Cerebellar nuclear complex (tissue), 1 donor: Measurements from ENCODE around the gene TCEAL5.
"Not testable (repeated sequence)": the region's sequence is repeated elsewhere in the genome, so short reads cannot be mapped to it uniquely, and the experiment has no call there.

Experiments
- DNase-seq, 2 experiments: peaks; one replicate each; lab custom pipeline; 2025; lab: John Stamatoyannopoulos, UW

Gene TCEAL5

GRCh38 chrX:103276581-103277002 lies at the start of gene TCEAL5:
Gene TCEAL5 (minus strand): TSS chrX:103276750. CDS start chrX:103274563, 2,187 bp downstream.
- DNase-seq = peak; percentile 34 to 42

GRCh38 chrX:103311399-103311780 lies 34.8 kb upstream of the TCEAL5 start:
- no peak for DNase-seq

GRCh38 chrX:103310555-103311398 lies 34.2 kb upstream of the TCEAL5 start, which contains the start of gene BEX2:
Gene BEX2 (minus strand): TSS chrX:103310990. CDS start chrX:103309976, 1,014 bp downstream.
- DNase-seq = peak; percentile 3 to 20

DNA sequence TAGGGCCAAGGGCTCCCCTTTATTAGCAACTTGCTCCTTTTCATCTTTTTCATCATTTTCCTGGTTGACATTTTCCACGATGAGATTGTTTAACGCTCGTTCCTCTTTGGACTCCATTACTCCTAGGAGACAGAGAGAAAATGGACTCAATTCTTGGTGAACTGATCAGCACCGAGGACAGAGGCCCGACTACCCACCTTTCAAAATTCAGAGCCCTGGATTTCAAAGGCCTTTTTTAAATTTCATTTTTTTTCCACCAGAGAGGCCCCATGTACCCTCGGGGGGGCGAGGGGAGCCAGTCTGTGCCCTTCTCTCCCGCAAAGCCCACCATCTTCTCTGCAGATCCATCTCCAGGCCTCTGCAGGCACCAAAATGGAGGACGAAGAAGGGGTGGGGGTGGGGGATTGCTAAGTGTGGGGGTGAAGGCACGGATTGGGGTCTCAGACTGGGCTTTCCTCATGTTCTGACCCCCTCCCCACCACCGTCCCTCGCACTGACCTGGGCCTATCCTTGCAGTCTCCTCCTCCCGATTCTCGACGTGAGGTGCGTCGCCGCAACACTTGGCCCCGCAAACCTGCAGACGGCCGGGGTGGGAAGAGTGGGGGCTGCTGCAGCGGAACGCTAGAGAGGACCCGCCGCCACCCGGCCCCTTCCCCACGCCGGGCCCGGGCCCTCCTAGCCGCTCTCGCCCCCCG lies 33.5 kb upstream of the TCEAL5 start:
- DNase-seq = no peak

GRCh38 chrX:103305666-103306065 lies 29.1 kb upstream of the TCEAL5 start:
- not testable (repeated sequence) for DNase-seq

GRCh38 chrX:103304705-103305104 lies 28.2 kb upstream of the TCEAL5 start:
- no peak for DNase-seq

GRCh38 chrX:103293118-103293517 lies 16.6 kb upstream of the TCEAL5 start:
- DNase-seq = no peak

DNA sequence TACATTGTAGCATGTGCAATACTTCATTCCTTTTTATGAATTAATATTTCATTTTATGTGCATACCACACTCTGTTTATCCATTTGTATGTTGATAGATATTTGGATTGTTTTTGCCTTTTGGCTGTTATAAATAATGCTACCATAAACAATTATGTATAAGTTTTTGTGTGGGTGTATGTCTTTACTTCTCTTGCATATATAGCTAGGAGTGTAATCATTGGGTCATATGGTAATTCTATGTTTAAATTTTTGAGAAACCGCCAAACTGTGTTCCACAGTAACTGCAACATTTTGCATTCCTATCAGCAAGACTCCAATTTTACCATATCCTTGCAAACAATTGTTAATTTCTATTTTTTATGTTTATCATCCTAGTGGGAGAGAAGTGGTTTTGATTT lies 3.1 kb upstream of the TCEAL5 start:
- no peak for DNase-seq

DNA sequence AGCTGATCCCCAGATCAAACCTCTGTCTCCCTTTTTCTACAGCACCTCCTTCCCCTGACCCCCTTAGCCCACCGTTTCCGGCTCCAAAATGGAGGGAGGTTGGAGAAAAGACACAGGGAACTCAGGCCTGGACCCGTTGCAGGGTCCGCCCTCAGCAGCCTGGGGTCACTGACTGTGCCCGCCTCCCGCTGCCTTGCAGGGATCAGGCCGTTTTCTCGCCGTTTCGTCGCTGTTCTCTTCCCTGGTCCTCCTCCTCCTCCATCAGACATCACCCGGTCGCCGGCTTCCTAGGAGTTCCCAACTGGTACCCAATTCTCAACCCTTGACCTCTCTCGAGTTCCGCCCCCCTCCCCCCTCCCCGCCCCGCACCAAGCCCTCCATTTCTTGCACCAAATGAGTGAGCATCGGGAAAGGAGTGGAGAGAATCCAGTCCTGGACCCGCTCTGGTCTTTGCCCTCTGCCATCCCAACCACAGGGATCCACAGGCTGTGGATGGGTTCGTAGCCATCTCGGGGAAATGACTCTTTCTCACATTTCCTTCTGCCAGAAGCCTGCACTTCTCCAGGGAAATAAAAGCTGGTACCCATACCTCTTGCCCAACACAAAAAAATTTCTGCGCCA lies 493 bp downstream of the TCEAL5 start:
- DNase-seq = no peak

DNA sequence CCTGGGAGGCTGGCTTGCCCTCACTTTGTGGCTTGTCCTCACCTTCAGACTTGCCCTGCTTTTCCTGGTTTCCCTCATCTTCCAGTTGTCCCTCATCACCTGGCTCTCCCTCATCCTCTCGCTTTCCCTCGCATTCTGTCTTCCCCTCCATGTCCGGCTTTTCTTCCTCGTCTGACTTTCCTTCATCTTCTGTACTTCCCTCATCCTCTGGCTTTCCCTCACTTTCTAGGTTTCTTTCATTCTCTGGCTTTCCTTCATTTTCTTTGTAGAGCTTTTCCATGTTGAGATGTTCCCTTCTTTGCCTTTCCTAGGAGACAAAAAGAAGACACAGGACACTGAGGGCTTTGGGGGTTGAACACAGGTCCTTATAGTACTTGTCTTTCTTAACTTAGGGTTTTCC lies 2.3 kb downstream of the TCEAL5 start:
- no peak for DNase-seq

GRCh38 chrX:103258275-103258674 lies 18.3 kb downstream of the TCEAL5 start:
- DNase-seq = no peak

GRCh38 chrX:103256651-103257050 lies 19.9 kb downstream of the TCEAL5 start:
- DNase-seq = no peak

DNA sequence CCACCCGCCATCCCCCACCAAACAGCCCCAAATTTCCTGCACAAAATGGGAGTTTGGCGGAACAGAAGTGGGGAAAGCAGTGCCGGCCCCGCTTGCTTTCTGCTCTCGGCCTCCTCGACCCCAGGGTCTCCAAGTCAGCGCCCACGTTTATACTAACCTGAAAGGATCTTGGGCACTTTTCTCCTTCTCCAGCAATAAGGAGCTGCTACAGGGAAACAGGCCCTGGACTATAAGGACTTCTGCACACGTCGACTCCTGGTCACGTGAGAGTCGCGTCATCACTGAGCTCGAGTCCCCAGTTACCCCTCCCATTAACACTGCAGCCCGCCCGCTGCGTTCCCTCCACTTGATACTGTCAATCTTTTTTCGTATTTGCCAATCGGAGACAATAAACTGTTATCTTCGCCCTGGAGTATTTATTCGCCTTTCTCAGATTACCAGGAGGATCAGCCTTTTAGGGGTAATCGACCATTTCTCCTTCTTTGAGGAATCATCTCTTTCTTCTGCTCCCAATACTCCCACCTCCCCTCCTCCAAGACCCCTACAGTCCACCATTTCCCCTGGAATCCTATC lies 21.5 kb downstream of the TCEAL5 start, which contains the start of gene TCEAL8:
Gene TCEAL8, minus strand, starts transcription at position 235 of the 573 bp plus-strand sequence. CDS start 1,176 bp downstream, outside the sequence.
- DNase-seq = peak; percentile 6 to 46

DNA sequence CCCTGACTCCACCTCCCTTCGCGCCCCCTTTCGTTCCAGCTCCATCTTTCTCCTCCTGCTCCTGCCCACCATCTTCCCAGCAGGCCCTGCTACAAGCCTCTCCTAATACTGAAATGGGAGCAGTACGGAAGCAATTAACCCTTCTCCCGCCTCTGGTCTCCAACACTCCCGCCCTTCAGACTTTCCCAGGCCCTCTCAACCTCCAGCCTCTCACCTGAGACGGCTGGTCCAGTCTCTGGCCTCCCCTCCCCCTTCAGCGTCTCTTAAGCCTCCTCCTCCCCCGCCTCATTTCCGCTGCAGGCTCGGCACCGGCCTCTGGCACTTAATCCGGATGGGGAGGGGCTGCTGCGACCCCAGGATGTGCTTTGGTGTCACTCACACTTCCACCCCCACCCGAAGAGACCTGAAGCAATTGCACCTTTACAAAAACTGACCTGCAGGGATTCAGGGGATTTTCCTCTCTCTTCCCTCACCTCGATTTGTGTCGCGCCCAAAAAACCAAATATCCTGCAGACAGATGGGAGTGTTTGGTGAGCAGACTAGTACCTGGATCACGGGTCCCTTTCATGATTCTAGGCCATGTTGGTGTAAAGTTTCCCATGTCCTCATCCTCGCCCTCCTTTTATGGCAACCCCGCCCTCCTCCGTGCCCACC lies 22.3 kb downstream of the TCEAL5 start:
- no peak for DNase-seq

DNA sequence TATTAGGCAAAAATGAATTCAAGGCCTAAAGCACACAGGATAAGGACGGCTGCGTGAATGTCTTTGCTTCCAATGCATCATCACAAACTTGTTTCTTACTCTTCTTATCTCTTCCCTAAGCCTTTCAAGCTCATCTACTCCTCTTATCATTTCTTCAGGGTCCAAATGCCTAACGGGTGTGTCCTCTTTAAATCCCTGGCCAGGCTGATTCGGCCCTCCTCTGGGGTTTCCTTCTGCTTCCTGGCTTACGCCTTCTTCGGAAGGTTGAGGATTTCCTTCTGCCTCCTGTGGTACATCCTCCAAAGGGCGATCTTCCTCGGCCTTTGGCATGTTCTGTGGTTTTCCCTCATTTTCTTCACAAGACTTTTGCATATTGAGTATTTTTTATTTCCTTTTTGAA lies 22.9 kb downstream of the TCEAL5 start:
- DNase-seq = no peak

DNA sequence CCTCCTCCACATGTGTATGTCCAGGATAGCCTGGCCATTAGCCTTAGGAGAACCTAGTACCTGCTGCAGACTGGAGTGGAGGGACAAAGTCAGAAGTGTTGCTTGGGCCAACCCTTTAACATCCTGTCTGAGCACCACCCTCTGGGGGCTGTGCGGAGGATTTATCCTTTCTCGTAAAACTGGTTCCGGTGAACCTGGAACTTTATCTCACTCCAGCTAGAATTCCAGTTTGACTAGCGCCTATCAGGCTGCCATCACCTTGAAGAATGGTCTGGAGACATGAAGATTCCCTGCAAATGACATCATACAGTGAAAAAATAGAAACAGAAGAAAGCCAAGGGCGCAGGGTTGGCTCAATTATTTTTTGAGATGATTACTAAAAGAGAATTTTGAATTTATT lies 25.6 kb downstream of the TCEAL5 start:
- DNase-seq = no peak

GRCh38 chrX:103249805-103250204 lies 26.7 kb downstream of the TCEAL5 start:
- DNase-seq = no peak

DNA sequence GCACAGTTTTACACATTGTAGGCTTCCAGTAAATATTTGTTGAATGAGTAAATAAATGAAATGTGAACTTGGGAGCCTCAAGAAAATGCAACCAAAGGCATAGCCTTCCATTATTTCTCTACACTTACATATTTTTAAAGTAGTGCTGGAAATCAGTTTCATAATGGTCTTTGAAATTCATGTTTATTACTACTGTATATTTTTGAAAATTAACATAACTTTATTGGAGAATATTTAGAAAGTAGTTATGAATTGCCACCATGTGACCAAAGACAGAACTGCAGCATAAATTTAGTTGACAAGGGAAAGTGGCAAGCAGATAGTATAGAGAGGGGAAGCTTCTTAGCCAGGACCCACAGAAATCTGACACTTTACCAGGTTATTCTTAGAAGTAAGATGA lies 28.0 kb downstream of the TCEAL5 start:
- DNase-seq = no peak

DNA sequence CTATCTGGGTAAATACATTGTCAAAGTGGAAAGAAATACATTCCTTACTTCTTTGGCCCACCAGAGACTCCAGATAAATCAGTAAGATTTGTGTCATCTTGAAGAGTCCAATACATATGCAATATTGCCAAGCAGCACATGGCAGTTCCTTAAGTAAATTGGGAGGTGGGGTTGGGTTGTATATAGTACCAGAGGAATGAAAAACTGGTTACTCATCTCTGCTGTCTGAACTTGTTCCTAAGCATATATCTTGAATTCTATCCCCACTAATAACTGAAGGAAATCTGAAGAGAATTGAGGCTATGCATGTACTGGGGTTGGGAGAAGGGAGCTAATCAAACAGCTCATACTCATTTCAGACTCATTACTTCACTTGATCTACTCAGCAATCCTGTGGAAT lies 36.4 kb downstream of the TCEAL5 start:
- no peak for DNase-seq

DNA sequence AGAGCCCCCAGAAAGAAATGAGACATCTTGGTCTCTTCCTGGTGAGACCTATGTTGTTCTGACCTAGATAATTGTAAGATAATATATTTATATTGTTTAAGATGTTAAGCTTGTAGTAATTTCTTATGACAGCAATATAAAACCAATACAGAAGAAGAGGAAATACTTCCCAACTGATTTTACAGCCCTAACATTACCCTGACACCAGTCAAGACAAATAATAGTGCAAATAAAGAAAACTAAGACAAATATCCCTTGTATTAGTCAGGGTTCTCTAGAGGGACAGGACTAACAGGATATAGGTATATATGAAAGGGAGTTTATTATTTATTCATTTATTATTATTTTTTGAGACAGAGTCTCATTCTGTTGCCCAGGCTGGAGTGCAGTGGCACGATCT lies 40.3 kb downstream of the TCEAL5 start:
- no peak for DNase-seq

- not testable (repeated sequence) for DNase-seq
Observed at GRCh38 chrX:103235608-103236007, 40.9 kb downstream of the TCEAL5 start.

- DNase-seq = no peak
Observed at GRCh38 chrX:103234869-103235268, 41.7 kb downstream of the TCEAL5 start.
